ENCODE results near the gene TSSK3. TPM values are rescaled to one million over a fixed set of nuclear protein-coding genes. Genes with fewer than 3 reads are reported as not detected.

TSSK3 gene
- total RNA-seq, 2 experiments from 2014 or later = 0.98 TPM; not detected in 1

DNA sequence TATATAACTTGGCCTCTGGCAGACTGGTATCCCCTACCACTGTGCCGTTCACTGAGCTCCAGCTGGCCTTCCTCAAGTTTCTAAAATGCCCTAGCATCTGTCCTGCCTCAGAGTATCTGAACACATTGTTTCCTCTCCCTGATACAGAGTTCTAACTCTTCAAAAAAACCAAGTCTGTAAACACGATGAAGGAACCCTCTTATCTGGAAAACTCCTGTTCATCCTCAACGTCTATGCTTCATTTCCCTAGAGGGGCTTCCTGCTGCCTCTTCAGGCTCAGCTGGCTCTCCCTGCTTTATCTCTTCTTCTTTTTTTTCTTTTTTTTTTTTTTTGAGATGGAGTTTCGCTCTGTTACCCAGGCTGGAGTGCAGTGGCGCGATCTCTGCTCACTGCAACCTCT is 26.3 kb downstream of the TSSK3 start:
- no peak for ATAC-seq (ENCODE audit: poor library complexity)
- TF ChIP-seq, protein P1, sequence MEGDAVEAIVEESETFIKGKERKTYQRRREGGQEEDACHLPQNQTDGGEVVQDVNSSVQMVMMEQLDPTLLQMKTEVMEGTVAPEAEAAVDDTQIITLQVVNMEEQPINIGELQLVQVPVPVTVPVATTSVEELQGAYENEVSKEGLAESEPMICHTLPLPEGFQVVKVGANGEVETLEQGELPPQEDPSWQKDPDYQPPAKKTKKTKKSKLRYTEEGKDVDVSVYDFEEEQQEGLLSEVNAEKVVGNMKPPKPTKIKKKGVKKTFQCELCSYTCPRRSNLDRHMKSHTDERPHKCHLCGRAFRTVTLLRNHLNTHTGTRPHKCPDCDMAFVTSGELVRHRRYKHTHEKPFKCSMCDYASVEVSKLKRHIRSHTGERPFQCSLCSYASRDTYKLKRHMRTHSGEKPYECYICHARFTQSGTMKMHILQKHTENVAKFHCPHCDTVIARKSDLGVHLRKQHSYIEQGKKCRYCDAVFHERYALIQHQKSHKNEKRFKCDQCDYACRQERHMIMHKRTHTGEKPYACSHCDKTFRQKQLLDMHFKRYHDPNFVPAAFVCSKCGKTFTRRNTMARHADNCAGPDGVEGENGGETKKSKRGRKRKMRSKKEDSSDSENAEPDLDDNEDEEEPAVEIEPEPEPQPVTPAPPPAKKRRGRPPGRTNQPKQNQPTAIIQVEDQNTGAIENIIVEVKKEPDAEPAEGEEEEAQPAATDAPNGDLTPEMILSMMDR (IDR thresholded peaks at IDR 0.05) = no peak
- peaks cover 64% of the 10 kb centered on the region for H3K36me3 ChIP-seq (ENCODE audit: insufficient read depth, low read length)
- H3K36me3 Mint-ChIP-seq (ENCODE audit: low read depth) = peaks cover 49% of the 10 kb centered on the region
- POLR2A ChIA-PET = interaction anchor here (1.9 to 2.6 kb wide), 2 partner anchors 52 to 97 kb away, joined by 7 to 12 read pairs; partner anchors contain the start of genes HDAC1 and MARCKSL1
- H3K4me1 Mint-ChIP-seq (ENCODE audit: low read depth) = peaks cover 19% of the 10 kb centered on the region
- H3K27ac ChIP-seq (ENCODE audit: low read depth in 1 of 2, low read length in 2 of 2) = no peak overlapping the region
- no peak for DNase-seq
- no peaks in the 10 kb centered on the region for H3K27me3 ChIP-seq (ENCODE audit: control insufficient read depth in 1 of 2, insufficient read depth in 2 of 2, low read length in 2 of 2)
- no peaks in the 10 kb centered on the region for H3K27me3 Mint-ChIP-seq
- H3K4me3 ChIP-seq (ENCODE audit: low read length) = no peak overlapping the region
- intact Hi-C loops (cut with DNase I, micrococcal nuclease) = no loop called here
- H3K9me3 ChIP-seq (ENCODE audit: control insufficient read depth in 1 of 2, insufficient read depth in 1 of 2, low read length in 2 of 2) = no peaks in the 10 kb centered on the region
- H3K9me3 Mint-ChIP-seq = no peaks in the 10 kb centered on the region
- no peak overlapping the region for H3K4me3 Mint-ChIP-seq
- H3K27ac Mint-ChIP-seq = no peak overlapping the region
- H3K4me1 ChIP-seq (ENCODE audit: insufficient read depth, low read length) = peaks cover 33% of the 10 kb centered on the region
- CTCF ChIA-PET = no interaction called here

DNA sequence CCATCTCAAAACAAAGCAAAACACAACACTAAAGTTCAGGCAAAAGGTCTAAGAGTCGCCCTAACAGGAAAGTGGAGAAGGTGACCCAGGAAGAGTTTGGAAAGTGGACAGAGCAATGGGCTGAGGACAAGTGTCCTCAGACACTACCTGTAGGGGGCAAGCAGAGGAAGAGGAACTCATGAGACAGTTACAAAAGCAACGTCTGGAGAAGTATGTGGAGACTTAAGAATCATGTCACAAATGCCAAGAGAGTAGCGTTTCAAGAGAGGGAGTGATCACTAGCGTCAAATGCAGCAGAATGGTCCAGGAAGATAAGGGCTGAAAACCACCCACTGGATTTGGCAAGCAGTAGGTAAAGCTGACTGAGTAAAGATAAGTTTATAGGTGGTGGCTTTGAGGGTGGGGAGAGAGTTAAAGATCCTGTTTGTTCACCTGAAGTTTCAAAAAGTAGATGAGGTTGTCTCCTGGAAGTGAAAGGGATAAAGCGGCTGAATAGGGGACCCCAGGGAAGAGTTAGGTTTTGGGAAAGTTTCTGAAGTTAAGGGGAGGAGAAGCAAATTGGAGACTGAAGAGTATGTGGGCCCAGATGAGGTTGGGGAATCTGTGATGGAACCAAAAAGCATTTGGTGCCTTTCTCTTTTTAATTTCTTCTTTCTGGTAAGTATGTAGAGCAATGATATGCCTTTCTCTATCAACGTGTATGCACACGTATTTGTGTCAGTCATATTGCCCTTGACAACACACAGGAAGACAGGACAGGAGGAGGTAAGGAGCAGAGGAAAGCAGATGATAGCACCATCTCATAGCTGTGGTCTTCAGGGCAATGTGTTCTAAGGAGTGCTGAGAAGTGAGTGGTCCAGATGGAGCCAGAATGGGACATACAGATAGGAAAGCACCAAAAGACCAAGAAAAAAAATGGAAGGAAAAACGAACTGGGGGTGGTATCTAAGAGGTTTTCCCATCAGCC is 28.8 kb downstream of the TSSK3 start:
- Mint-ChIP-seq H3K36me3 (ENCODE audit: low read depth) (peaks cover 32% of the 10 kb centered on the region), H3K27ac (no peak overlapping the region), H3K4me1 (ENCODE audit: low read depth) (peaks cover 32% of the 10 kb centered on the region), H3K27me3 (no peaks in the 10 kb centered on the region), H3K4me3 (no peak overlapping the region), H3K9me3 (no peaks in the 10 kb centered on the region)
- H3K27ac ChIP-seq (ENCODE audit: low read depth in 1 of 2, low read length in 2 of 2) = no peak overlapping the region
- H3K36me3 ChIP-seq (ENCODE audit: insufficient read depth, low read length) = peaks cover 41% of the 10 kb centered on the region
- intact Hi-C loops (cut with DNase I, micrococcal nuclease) = loop anchor here in 1 of 2 experiments (10.0 kb wide), 2 partner anchors 376 to 746 kb away; partner anchors contain the start of genes KHDRBS1 and PEF1
- no peaks in the 10 kb centered on the region for H3K9me3 ChIP-seq (ENCODE audit: control insufficient read depth in 1 of 2, insufficient read depth in 1 of 2, low read length in 2 of 2)
- TF ChIP-seq, protein P1 (IDR thresholded peaks at IDR 0.05) = no peak
- H3K4me3 ChIP-seq (ENCODE audit: low read length) = no peak overlapping the region
- ChIA-PET POLR2A (no interaction called here), CTCF (no interaction called here)
- H3K4me1 ChIP-seq (ENCODE audit: insufficient read depth, low read length) = peaks cover 44% of the 10 kb centered on the region
- DNase-seq (no peak), ATAC-seq (ENCODE audit: poor library complexity) (no peak)
- H3K27me3 ChIP-seq (ENCODE audit: control insufficient read depth in 1 of 2, insufficient read depth in 2 of 2, low read length in 2 of 2) = no peaks in the 10 kb centered on the region

DNA sequence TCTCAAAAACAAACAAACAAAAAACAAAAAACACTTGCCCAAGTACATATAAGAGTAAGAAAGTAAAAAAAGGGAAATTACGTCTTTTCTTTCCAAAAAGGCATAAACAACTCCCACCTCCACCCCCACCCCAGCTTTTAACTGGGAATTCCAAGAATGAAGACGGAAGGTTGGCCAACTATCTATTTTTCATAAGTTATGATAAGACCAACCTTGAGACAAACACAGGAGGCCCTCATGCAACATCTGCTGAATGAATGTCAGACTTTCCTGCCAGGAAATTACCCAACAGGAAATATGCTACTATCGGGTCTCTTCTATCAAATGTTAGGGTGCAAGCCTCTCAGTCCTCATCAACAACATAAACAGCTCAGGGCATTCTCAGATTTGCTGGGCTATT is 30.0 kb downstream of the TSSK3 start:
- DNase-seq = no peak
- Histone ChIP-seq H3K27ac (ENCODE audit: low read depth in 1 of 2, low read length in 2 of 2) (no peak overlapping the region), H3K9me3 (ENCODE audit: control insufficient read depth in 1 of 2, insufficient read depth in 1 of 2, low read length in 2 of 2) (no peaks in the 10 kb centered on the region), H3K27me3 (ENCODE audit: control insufficient read depth in 1 of 2, insufficient read depth in 2 of 2, low read length in 2 of 2) (no peaks in the 10 kb centered on the region), H3K36me3 (ENCODE audit: insufficient read depth, low read length) (peaks cover 31% of the 10 kb centered on the region), H3K4me1 (ENCODE audit: insufficient read depth, low read length) (peaks cover 40% of the 10 kb centered on the region), H3K4me3 (ENCODE audit: low read length) (no peak overlapping the region)
- POLR2A ChIA-PET = interaction anchor here (0.7 kb wide), 1 partner anchor 152 kb away, joined by 3 read pairs; no protein-coding TSS in a partner anchor
- no peak for ATAC-seq (ENCODE audit: poor library complexity)
- Mint-ChIP-seq H3K27ac (no peak overlapping the region), H3K9me3 (no peaks in the 10 kb centered on the region), H3K4me3 (peak overlapping the region; percentile 70), H3K27me3 (no peaks in the 10 kb centered on the region), H3K4me1 (ENCODE audit: low read depth) (peaks cover 24% of the 10 kb centered on the region), H3K36me3 (ENCODE audit: low read depth) (peaks cover 21% of the 10 kb centered on the region)
- TF ChIP-seq, protein P1 (IDR thresholded peaks at IDR 0.05) = no peak
- intact Hi-C loops (cut with DNase I, micrococcal nuclease) = loop anchor here in 1 of 2 experiments (10.0 kb wide), 2 partner anchors 378 to 748 kb away; partner anchors contain the start of genes KHDRBS1 and PEF1
- CTCF ChIA-PET = no interaction called here
